ENCODE data around the gene MYH3.

DNA sequence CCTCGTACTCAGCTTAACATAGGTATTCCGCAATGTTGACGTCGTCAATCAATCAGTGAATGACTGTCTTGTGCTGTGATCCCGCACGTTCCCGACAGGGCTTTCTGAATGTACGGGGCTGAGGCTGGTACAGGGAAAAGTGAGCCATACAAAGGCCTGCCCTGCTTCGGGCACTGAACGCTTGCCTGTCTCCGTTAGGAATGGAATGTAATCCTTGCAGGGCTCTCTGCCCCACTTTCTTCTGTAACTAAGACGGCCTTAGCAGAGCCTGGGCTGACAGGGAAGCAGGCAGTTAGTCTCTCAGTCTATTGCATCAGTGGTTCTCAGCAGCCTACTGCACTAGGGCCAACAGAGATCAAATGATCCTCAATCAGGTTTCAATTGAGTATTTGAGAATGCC is 16.2 kb upstream of the MYH3 start:
- TF ChIP-seq, protein P1, sequence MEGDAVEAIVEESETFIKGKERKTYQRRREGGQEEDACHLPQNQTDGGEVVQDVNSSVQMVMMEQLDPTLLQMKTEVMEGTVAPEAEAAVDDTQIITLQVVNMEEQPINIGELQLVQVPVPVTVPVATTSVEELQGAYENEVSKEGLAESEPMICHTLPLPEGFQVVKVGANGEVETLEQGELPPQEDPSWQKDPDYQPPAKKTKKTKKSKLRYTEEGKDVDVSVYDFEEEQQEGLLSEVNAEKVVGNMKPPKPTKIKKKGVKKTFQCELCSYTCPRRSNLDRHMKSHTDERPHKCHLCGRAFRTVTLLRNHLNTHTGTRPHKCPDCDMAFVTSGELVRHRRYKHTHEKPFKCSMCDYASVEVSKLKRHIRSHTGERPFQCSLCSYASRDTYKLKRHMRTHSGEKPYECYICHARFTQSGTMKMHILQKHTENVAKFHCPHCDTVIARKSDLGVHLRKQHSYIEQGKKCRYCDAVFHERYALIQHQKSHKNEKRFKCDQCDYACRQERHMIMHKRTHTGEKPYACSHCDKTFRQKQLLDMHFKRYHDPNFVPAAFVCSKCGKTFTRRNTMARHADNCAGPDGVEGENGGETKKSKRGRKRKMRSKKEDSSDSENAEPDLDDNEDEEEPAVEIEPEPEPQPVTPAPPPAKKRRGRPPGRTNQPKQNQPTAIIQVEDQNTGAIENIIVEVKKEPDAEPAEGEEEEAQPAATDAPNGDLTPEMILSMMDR (IDR thresholded peaks at IDR 0.05; ENCODE audit: poor library complexity), result no peak
- TF ChIP-seq EZH2 (IDR thresholded peaks at IDR 0.05; ENCODE audit: borderline replicate concordance), result no peak
- TF ChIP-seq EZH2phosphoT487 (IDR thresholded peaks at IDR 0.05; ENCODE audit: low read depth, severe bottlenecking, unreplicated experiment), result no peak

All from hepatocyte (in vitro differentiated cells).